IPS-11a (cell line): ENCODE results near the gene SURF1.

Experiments
- H3K4me3 ChIP-seq: one replicate; pipeline ENCODE4 v1.5.1; 2013; ENCODE audit warnings: low read depth, low read length, control low read depth

SURF1 gene

DNA sequence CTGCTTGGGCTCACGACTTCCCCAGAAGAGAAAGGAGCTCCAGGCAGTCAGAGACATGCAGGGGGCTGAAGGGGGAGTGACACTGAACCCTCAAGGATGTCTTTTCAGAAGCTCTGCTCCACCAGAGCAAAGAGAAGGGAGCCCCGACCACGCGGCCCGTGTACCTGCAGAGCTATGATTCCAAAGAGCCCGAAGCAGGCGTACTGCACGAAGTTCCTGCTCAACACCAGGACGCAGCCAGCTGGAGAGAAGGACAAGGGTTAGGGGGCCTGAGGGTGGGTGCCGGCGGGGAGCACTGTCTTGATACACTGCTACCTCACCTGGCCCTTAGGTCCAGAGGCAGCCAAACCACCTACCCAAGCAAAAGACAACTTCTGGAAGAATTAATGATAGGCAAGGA is 10.1 kb upstream of the SURF1 start:
- H3K4me3 ChIP-seq, result no peak overlapping the region

DNA sequence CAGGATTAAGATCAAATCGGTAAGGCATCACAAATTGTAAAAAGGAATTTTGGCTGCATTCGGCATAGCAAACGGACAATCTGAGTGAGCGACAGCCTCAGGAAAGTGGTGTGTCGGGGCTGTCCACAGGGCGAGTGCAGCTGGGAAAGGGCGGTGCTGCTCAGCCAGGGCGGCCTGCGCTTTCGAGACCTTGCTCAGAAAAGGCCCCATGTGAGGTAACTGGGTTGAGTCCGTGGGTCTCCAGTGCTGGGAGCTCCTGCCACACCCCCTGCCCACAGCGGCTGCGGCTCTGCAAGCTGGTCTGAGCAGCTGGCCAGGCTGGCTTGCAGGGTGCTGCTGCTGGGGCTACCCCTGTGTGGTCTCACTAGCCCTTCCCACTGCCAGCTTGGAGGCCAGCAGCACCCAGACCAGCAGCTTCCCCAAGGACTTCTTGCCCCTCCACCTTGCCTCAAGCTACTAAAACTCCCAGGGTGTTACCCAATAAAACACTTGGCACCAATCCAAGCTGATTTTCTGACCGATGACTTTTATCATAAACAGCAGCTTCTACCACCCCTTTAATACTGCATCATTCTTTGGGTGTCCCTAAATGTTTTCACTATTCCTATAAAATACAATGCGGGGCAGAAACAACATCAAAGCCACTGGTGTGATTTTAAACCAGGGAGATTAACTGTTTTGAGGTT is 6.2 kb upstream of the SURF1 start:
- no peak overlapping the region for H3K4me3 ChIP-seq

DNA sequence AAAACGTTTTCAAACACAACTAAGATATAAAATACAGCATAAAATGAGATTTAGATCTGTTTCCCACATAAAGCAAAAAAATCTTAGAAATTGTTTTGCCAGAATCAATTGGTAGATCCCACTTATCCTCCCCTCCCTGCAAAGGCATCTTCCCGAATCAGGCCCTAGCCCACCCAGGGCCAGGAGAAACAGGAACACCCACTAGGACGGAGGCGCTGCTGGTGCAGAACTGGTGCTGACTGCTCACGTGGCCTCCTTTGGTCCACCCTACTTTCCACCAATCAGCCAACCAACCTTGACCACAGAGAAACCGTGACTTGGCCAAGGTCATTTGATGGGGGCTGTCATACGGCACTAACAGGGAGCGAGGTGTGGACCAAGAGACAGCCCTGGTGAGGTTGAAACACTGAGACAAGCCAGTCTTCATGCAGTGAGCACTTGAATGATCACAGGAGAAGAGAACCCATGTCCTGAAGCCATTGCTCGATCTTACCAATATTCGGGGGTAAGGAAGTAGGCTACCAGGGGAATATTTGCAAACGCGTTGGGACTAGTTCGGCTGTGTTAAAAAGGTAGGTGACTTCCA is 5.3 kb upstream of the SURF1 start:
- H3K4me3 ChIP-seq, result no peak overlapping the region

GRCh38 chr9:133360400-133361393 is 4.4 kb upstream of the SURF1 start:
- no peak overlapping the region for H3K4me3 ChIP-seq

- no peak overlapping the region for H3K4me3 ChIP-seq
These were observed 3.3 kb upstream of the SURF1 start for GRCh38 chr9:133359399-133360175.

DNA sequence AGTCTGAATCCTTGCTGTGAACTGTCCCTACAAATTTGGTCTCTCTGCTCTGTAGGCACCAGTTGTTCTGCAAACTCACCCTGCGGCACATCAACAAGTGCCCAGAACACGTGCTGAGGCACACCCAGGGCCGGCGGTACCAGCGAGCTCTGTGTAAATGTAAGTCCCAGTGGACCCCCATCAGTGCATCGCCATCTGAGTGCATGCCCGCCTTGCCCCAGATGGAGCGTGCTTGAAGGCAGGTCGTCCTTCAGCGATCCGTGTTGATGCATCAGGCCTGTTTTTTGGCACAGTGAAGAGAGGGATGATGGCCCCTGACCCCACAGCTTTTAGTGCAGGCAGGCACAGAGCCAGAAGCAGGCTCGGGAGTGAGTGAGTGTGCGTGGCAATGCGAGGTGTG is 1.4 kb upstream of the SURF1 start:
- H3K4me3 ChIP-seq, result no peak overlapping the region

- peak overlapping the region; percentile 91 for H3K4me3 ChIP-seq
These were observed 368 bp downstream of the SURF1 start for GRCh38 chr9:133355881-133356357.

- H3K4me3 ChIP-seq, result no peak overlapping the region
These were observed 1.5 kb downstream of the SURF1 start for GRCh38 chr9:133354766-133355165.

- H3K4me3 ChIP-seq, result no peak overlapping the region
These were observed 2.7 kb downstream of the SURF1 start for GRCh38 chr9:133353548-133353947.

GRCh38 chr9:133352635-133353340 is 3.5 kb downstream of the SURF1 start:
- H3K4me3 ChIP-seq, result no peak overlapping the region

- no peak overlapping the region for H3K4me3 ChIP-seq
These were observed 4.2 kb downstream of the SURF1 start for GRCh38 chr9:133351908-133352634.

- no peak overlapping the region for H3K4me3 ChIP-seq
These were observed 4.8 kb downstream of the SURF1 start for GRCh38 chr9:133351526-133351907.

DNA sequence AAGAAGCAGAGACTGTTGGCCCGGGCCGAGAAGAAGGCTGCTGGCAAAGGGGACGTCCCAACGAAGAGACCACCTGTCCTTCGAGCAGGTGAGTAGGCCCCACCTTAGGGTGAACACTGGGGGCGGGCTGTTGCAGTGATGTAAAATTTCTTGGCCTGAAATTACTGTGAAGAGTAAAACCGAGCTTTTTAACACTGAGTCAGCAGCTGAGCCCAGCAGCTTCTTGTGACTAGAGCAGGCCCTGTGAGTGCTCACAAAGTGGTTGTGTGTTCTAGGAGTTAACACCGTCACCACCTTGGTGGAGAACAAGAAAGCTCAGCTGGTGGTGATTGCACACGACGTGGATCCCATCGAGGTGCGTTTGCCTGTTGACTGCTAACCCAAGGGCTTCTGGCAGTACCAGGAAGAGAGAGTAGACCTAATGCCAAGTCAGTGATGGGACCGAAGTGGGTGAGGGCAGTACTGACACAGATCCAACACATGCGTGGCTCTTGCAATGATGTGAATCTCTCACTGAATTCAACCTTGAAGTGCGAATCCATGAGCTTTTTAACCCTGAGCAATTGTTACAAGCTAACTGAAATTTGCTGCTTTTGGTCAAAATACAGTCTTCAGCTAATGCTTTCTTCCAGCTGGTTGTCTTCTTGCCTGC is 6.2 kb downstream of the SURF1 start:
- no peak overlapping the region for H3K4me3 ChIP-seq

DNA sequence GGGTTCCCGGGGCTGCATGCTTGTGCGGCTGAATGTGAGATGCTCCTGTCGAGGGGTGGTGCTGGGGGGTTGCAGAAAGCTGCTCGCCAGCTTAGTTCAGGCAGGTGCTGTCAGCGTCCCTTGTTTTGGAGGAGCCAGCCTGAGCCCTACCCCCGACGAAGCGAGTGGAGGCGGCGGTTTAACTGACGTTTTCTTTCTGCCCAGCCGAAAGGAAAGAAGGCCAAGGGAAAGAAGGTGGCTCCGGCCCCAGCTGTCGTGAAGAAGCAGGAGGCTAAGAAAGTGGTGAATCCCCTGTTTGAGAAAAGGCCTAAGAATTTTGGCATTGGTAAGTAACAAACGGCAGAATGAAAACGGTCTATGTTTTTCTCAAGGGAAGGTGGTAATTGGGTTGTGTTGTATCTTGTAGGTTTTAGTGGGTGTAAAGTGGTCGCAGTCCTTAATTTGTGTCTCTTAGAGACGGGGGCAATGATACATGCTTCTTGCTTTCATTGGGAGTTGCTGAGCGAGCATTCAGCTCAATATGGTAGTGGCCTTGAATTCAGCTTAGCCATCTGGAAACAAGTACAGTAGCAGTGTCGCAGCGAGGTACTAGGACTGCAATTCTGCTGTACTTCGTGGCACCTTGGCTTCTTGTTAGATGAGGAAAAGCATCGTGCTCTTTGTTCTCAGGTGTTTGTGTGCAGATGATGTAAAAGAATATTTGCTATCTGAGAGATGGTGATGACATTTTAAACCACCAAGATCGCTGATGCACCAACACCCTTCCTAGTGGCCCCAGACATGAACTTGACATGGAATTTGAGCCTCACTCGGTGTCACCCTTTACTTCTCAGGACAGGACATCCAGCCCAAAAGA is 7.3 kb downstream of the SURF1 start:
- peak overlapping the region; percentile 97 for H3K4me3 ChIP-seq

GRCh38 chr9:133347985-133348717 is 8.1 kb downstream of the SURF1 start, which contains the start of the genes MED22 and RPL7A:
Gene MED22, minus strand, starts transcription at chr9:133348131. Its CDS starts 1,469 bp downstream, at chr9:133346662.
Gene RPL7A, plus strand, starts transcription at chr9:133348218. Its CDS starts 26 bp downstream, at chr9:133348244.
- H3K4me3 ChIP-seq, result peak within 1 kb of the TSS; percentile 97

GRCh38 chr9:133347515-133347984 is 8.7 kb downstream of the SURF1 start:
- peak overlapping the region; percentile 97 for H3K4me3 ChIP-seq
